ENCODE data around the gene CNKSR2. TPM values are rescaled to one million over a fixed set of nuclear protein-coding genes. Genes with fewer than 3 reads are reported as not detected.

Gene CNKSR2
- total RNA-seq, 1 donor from 2014 or later: 1.1 TPM

- Mint-ChIP-seq H3K36me3 (ENCODE audit: low read depth, unreplicated experiment) (no peaks in the 10 kb centered on the region), H3K27ac (ENCODE audit: unreplicated experiment) (peak overlapping the region; percentile 64), H3K27me3 (ENCODE audit: unreplicated experiment) (peaks cover 3% of the 10 kb centered on the region), H3K4me1 (ENCODE audit: unreplicated experiment) (no peaks in the 10 kb centered on the region), H3K9me3 (ENCODE audit: unreplicated experiment) (no peaks in the 10 kb centered on the region), H3K4me3 (ENCODE audit: unreplicated experiment) (peak overlapping the region; percentile 86)
- TF ChIP-seq, protein P1, sequence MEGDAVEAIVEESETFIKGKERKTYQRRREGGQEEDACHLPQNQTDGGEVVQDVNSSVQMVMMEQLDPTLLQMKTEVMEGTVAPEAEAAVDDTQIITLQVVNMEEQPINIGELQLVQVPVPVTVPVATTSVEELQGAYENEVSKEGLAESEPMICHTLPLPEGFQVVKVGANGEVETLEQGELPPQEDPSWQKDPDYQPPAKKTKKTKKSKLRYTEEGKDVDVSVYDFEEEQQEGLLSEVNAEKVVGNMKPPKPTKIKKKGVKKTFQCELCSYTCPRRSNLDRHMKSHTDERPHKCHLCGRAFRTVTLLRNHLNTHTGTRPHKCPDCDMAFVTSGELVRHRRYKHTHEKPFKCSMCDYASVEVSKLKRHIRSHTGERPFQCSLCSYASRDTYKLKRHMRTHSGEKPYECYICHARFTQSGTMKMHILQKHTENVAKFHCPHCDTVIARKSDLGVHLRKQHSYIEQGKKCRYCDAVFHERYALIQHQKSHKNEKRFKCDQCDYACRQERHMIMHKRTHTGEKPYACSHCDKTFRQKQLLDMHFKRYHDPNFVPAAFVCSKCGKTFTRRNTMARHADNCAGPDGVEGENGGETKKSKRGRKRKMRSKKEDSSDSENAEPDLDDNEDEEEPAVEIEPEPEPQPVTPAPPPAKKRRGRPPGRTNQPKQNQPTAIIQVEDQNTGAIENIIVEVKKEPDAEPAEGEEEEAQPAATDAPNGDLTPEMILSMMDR (IDR thresholded peaks at IDR 0.05; ENCODE audit: unreplicated experiment): no peak
- DNase-seq (ENCODE audit: low spot score): peak; percentile 3
Observed at GRCh38 chrX:21373637-21374162, 518 bp upstream of the CNKSR2 start.

DNA sequence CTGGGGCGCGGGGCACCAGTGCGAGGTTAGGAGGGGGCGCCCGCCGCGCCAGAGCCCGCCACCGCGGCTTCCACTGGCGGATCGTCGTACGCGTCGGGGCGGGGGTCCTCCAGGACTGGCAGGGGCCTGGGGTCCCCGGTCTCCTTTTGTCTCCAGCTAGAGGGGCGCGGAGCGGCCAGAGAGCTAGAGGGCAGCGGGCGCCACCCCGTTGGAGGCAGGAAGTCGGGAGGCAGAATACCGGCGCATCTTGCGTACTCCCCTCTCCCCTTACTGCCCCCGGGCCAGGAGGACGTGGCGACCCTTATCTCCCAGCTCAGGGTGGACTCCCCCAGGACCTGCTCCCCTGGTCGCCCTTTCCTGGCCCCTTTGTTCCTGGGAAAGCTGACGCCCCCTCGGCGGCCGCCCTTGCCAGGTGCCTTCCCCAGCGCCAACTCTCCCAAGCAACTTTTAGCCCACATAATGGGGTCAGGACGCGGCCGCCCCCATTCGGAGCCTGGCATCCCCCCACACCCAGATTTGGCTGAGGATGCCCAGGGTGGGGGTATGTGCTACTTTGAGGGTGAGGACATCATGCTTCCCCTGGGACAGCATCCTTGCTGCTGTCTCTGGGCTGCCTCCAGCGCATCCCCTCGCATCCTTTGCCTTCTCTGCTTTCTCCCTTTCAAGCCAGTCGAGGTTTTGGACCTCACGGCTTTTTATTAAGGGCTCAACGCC, 933 bp downstream of the CNKSR2 start:
- H3K27ac Mint-ChIP-seq (ENCODE audit: unreplicated experiment): no peak overlapping the region
- H3K4me1 Mint-ChIP-seq (ENCODE audit: unreplicated experiment): no peaks in the 10 kb centered on the region
- DNase-seq (ENCODE audit: low spot score): peak; percentile 3
- no peaks in the 10 kb centered on the region for H3K36me3 Mint-ChIP-seq (ENCODE audit: low read depth, unreplicated experiment)
- TF ChIP-seq, protein P1 (IDR thresholded peaks at IDR 0.05; ENCODE audit: unreplicated experiment): no peak
- H3K9me3 Mint-ChIP-seq (ENCODE audit: unreplicated experiment): no peaks in the 10 kb centered on the region
- peaks cover 3% of the 10 kb centered on the region for H3K27me3 Mint-ChIP-seq (ENCODE audit: unreplicated experiment)
- H3K4me3 Mint-ChIP-seq (ENCODE audit: unreplicated experiment): peak overlapping the region; percentile 88

DNA sequence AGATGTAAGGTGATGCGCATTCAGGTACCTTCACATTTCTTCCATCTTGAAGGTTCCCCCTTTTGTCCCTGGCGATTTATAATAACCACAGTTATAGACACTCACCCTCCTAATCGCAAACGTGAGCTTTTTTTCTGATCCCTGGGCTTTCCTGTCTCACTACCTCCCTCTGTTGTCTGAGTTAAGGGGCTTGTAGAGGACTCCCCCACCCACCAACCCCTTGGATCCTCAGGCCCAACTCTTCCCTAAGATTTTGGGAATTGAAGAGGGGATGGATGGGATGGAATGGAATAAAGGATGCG, 1.4 kb downstream of the CNKSR2 start:
- Mint-ChIP-seq H3K27ac (ENCODE audit: unreplicated experiment) (no peak overlapping the region), H3K4me1 (ENCODE audit: unreplicated experiment) (no peaks in the 10 kb centered on the region), H3K36me3 (ENCODE audit: low read depth, unreplicated experiment) (no peaks in the 10 kb centered on the region), H3K9me3 (ENCODE audit: unreplicated experiment) (no peaks in the 10 kb centered on the region), H3K27me3 (ENCODE audit: unreplicated experiment) (peaks cover 3% of the 10 kb centered on the region), H3K4me3 (ENCODE audit: unreplicated experiment) (peak overlapping the region; percentile 79)
- TF ChIP-seq, protein P1 (IDR thresholded peaks at IDR 0.05; ENCODE audit: unreplicated experiment): no peak
- peak; percentile 1 for DNase-seq (ENCODE audit: low spot score)

DNA sequence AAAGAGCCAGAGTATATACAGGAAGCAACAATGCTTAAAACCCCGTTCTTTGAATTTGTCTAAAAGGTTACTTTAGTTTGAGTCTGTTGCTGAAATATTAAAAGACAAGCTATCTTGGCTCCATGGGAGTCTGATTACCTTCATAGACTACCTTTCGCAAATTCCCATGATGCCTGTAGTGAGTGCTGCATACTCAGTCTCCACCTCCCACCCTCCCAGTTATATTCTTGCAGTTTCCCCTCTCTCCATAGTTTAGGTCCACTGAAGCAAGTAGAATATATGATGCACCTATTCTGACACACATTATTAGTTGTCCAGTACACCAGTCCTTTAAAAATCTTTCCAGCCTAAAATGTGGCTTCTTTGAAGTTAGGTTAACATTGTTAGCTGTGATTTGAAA, 2.4 kb downstream of the CNKSR2 start:
- Mint-ChIP-seq H3K27me3 (ENCODE audit: unreplicated experiment) (peaks cover 3% of the 10 kb centered on the region), H3K4me3 (ENCODE audit: unreplicated experiment) (no peak overlapping the region), H3K27ac (ENCODE audit: unreplicated experiment) (no peak overlapping the region), H3K36me3 (ENCODE audit: low read depth, unreplicated experiment) (no peaks in the 10 kb centered on the region), H3K4me1 (ENCODE audit: unreplicated experiment) (no peaks in the 10 kb centered on the region), H3K9me3 (ENCODE audit: unreplicated experiment) (no peaks in the 10 kb centered on the region)
- DNase-seq (ENCODE audit: low spot score): no peak
- TF ChIP-seq, protein P1 (IDR thresholded peaks at IDR 0.05; ENCODE audit: unreplicated experiment): no peak

- H3K36me3 Mint-ChIP-seq (ENCODE audit: low read depth, unreplicated experiment): no peaks in the 10 kb centered on the region
- DNase-seq (ENCODE audit: low spot score): no peak
- TF ChIP-seq, protein P1 (IDR thresholded peaks at IDR 0.05; ENCODE audit: unreplicated experiment): no peak
- H3K4me3 Mint-ChIP-seq (ENCODE audit: unreplicated experiment): no peak overlapping the region
- no peaks in the 10 kb centered on the region for H3K27me3 Mint-ChIP-seq (ENCODE audit: unreplicated experiment)
- H3K4me1 Mint-ChIP-seq (ENCODE audit: unreplicated experiment): no peaks in the 10 kb centered on the region
- H3K9me3 Mint-ChIP-seq (ENCODE audit: unreplicated experiment): no peaks in the 10 kb centered on the region
- no peak overlapping the region for H3K27ac Mint-ChIP-seq (ENCODE audit: unreplicated experiment)
Observed at GRCh38 chrX:21379991-21380390, 5.8 kb downstream of the CNKSR2 start.

All from endothelial cell (in vitro differentiated cells).